Iris pigment epithelial cell (primary cell): ENCODE data around the gene KIF2A.
"Not testable (repeated sequence)": the region's sequence is repeated elsewhere in the genome, so short reads cannot be mapped to it uniquely, and the experiment has no call there.

Experiments used
- DNase-seq: peaks from one replicate; pipeline ENCODE4 v3.0.0-alpha.2; 2011; ENCODE audit warnings: low read depth

Gene KIF2A

GRCh38 chr5:62291829-62292228 lies 14.2 kb upstream of the KIF2A start:
- not testable (repeated sequence) for DNase-seq

- no peak for DNase-seq
These were observed 9.0 kb upstream of the KIF2A start for GRCh38 chr5:62296998-62297397.

GRCh38 chr5:62298118-62298517 lies 7.9 kb upstream of the KIF2A start:
- no peak for DNase-seq

- DNase-seq = no peak
These were observed 6.9 kb upstream of the KIF2A start for GRCh38 chr5:62299101-62299500.

GRCh38 chr5:62299600-62299999 lies 6.4 kb upstream of the KIF2A start:
- no peak for DNase-seq

- DNase-seq = no peak
These were observed 670 bp upstream of the KIF2A start for GRCh38 chr5:62305358-62305714.

GRCh38 chr5:62306323-62306895 lies 403 bp downstream of the KIF2A start:
- no peak for DNase-seq

- peak; percentile 47 for DNase-seq
These were observed 1.1 kb downstream of the KIF2A start for GRCh38 chr5:62306896-62307689.

GRCh38 chr5:62308439-62308838 lies 2.4 kb downstream of the KIF2A start:
- DNase-seq = peak; percentile 31

GRCh38 chr5:62309107-62309506 lies 3.1 kb downstream of the KIF2A start:
- DNase-seq = no peak

- DNase-seq = no peak
These were observed 4.6 kb downstream of the KIF2A start for GRCh38 chr5:62310426-62311143.

- DNase-seq = no peak
These were observed 6.0 kb downstream of the KIF2A start for GRCh38 chr5:62312036-62312435.

GRCh38 chr5:62312674-62313073 lies 6.7 kb downstream of the KIF2A start:
- DNase-seq = no peak

- DNase-seq = no peak
These were observed 8.3 kb downstream of the KIF2A start for GRCh38 chr5:62314213-62314830.

- peak; percentile 40 for DNase-seq
These were observed 9.6 kb downstream of the KIF2A start for GRCh38 chr5:62315376-62316175.

GRCh38 chr5:62316176-62316502 lies 10.1 kb downstream of the KIF2A start:
- DNase-seq = no peak

GRCh38 chr5:62317810-62318209 lies 11.8 kb downstream of the KIF2A start:
- DNase-seq = no peak

- DNase-seq = no peak
These were observed 16.5 kb downstream of the KIF2A start for GRCh38 chr5:62322484-62322883.

- DNase-seq = no peak
These were observed 20.3 kb downstream of the KIF2A start for GRCh38 chr5:62326302-62326701.

- no peak for DNase-seq
These were observed 20.7 kb downstream of the KIF2A start for GRCh38 chr5:62326702-62327101.

- DNase-seq = no peak
These were observed 21.4 kb downstream of the KIF2A start for GRCh38 chr5:62327138-62328053.
